ENCODE data around the gene MRPS2. TPM values are rescaled to one million over a fixed set of nuclear protein-coding genes. Genes with fewer than 3 reads are reported as not detected.
"Not testable (repeated sequence)": the region's sequence is repeated elsewhere in the genome, so short reads cannot be mapped to it uniquely, and the experiment has no call there.

MRPS2 gene
- polyA plus RNA-seq, 2 of the 4 experiments (the other 2 are of a cell fraction), result 66.9 to 90.1 TPM

- H3K4me1 ChIP-seq, result no peaks in the 10 kb centered on the region
- ATAC-seq (no peak), DNase-seq (ENCODE audit: low read depth in 1 of 2, low spot score in 1 of 2) (no peak), FAIRE-seq (no peak)
- H3K9me3 ChIP-seq, result no peaks in the 10 kb centered on the region
- ChIA-PET CTCF (interaction anchor here (1.2 to 1.5 kb wide), 2 partner anchors 8 to 10 kb away, joined by 4 to 8 read pairs; no protein-coding TSS in a partner anchor), POLR2A (no interaction called here)
- no peak for TF ChIP-seq ATOH8 (CRISPR knock-in tag; IDR thresholded peaks at IDR 0.05; ENCODE audit: low read depth)
- no peak for TF ChIP-seq BCL3 (IDR thresholded peaks at IDR 0.05)
- TF ChIP-seq HEYL (CRISPR knock-in tag; IDR thresholded peaks at IDR 0.05), result no peak
- no peak for TF ChIP-seq MAZ (IDR thresholded peaks at IDR 0.05; ENCODE audit: borderline replicate concordance, low read depth, low read length)
- TF ChIP-seq EP300 (IDR thresholded peaks at IDR 0.05), result no peak
- TF ChIP-seq, protein P1, sequence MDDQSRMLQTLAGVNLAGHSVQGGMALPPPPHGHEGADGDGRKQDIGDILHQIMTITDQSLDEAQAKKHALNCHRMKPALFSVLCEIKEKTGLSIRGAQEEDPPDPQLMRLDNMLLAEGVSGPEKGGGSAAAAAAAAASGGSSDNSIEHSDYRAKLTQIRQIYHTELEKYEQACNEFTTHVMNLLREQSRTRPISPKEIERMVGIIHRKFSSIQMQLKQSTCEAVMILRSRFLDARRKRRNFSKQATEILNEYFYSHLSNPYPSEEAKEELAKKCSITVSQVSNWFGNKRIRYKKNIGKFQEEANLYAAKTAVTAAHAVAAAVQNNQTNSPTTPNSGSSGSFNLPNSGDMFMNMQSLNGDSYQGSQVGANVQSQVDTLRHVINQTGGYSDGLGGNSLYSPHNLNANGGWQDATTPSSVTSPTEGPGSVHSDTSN (IDR thresholded peaks at IDR 0.05), result no peak
- no peak for TF ChIP-seq FOSL2 (IDR thresholded peaks at IDR 0.05)
- no peak for TF ChIP-seq FOSL2 (CRISPR knock-in tag; IDR thresholded peaks at IDR 0.05)
- no peak for TF ChIP-seq RAD21 (conservative IDR thresholded peaks at IDR 0.05 in 1 of 2, IDR thresholded peaks at IDR 0.05 in 1 of 2)
- TF ChIP-seq, protein P2, sequence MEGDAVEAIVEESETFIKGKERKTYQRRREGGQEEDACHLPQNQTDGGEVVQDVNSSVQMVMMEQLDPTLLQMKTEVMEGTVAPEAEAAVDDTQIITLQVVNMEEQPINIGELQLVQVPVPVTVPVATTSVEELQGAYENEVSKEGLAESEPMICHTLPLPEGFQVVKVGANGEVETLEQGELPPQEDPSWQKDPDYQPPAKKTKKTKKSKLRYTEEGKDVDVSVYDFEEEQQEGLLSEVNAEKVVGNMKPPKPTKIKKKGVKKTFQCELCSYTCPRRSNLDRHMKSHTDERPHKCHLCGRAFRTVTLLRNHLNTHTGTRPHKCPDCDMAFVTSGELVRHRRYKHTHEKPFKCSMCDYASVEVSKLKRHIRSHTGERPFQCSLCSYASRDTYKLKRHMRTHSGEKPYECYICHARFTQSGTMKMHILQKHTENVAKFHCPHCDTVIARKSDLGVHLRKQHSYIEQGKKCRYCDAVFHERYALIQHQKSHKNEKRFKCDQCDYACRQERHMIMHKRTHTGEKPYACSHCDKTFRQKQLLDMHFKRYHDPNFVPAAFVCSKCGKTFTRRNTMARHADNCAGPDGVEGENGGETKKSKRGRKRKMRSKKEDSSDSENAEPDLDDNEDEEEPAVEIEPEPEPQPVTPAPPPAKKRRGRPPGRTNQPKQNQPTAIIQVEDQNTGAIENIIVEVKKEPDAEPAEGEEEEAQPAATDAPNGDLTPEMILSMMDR (IDR thresholded peaks at IDR 0.05), result no peak
- no peak for TF ChIP-seq SREBF2 (IDR thresholded peaks at IDR 0.05)
- TF ChIP-seq, protein P3, sequence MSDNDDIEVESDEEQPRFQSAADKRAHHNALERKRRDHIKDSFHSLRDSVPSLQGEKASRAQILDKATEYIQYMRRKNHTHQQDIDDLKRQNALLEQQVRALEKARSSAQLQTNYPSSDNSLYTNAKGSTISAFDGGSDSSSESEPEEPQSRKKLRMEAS (IDR thresholded peaks at IDR 0.05), result no peak
- WGBS (ENCODE audit: missing lambda C conversion rate), result 64% methylated on average over 10 of the region's 10 CpGs
- no peak overlapping the region for H3K27ac ChIP-seq
- H3K4me2 ChIP-seq, result no peak overlapping the region
- H3K4me3 ChIP-seq, result no peak overlapping the region
These were observed 11.7 kb downstream of the MRPS2 start for GRCh38 chr9:135512241-135512603.

DNA sequence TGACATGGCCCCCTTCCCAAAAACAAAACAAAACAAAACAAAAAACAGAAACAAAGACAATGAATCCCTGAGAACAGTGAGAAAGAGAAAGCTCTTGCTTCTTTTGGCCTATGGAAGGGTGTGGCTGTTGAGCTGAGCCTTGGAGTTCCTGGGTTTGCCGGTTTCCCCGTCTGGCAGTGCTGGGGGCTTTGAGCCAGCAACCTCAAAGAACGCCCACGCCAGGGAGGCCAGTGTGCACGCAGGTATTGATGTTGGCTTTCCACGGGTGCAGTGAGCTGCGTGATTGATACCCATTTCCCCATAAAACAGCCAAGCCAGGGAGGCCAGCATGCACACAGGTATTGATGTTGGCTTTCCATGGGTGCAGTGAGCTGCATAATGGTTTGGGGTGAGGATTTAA is 12.4 kb downstream of the MRPS2 start:
- no peak for TF ChIP-seq MYC (IDR thresholded peaks at IDR 0.05; ENCODE audit: borderline replicate concordance, low read length)
- WGBS (ENCODE audit: missing lambda C conversion rate), result 45% methylated on average over 5 of the region's 7 CpGs
- H3K4me2 ChIP-seq, result no peak overlapping the region
- no peak overlapping the region for H3K27ac ChIP-seq
- ChIA-PET CTCF (interaction anchor here (0.6 to 1.5 kb wide), 3 partner anchors 9 to 13 kb away, joined by 3 to 8 read pairs (median 4); no protein-coding TSS in a partner anchor), POLR2A (no interaction called here)
- H3K4me3 ChIP-seq, result no peak overlapping the region
- DNase-seq (ENCODE audit: low read depth in 1 of 2, low spot score in 1 of 2) (no peak), FAIRE-seq (no peak), ATAC-seq (no peak; a peak in 1 of 6 replicates)
- H3K9me3 ChIP-seq, result no peaks in the 10 kb centered on the region
- H3K4me1 ChIP-seq, result no peaks in the 10 kb centered on the region

- ATAC-seq (peak; percentile 49 to 50; a peak in 5 of 6 replicates), FAIRE-seq (no peak), DNase-seq (ENCODE audit: low read depth in 1 of 2, low spot score in 1 of 2) (no peak)
- Histone ChIP-seq H3K4me3 (no peak overlapping the region), H3K4me2 (no peak overlapping the region), H3K4me1 (no peaks in the 10 kb centered on the region), H3K27ac (no peak overlapping the region), H3K9me3 (no peaks in the 10 kb centered on the region)
- POLR2A ChIA-PET, result no interaction called here
- 58% methylated on average over 12 of the region's 19 CpGs for WGBS (ENCODE audit: missing lambda C conversion rate)
- no peak for TF ChIP-seq RAD21 (conservative IDR thresholded peaks at IDR 0.05 in 1 of 2, IDR thresholded peaks at IDR 0.05 in 1 of 2)
- no peak for TF ChIP-seq RARB (CRISPR knock-in tag; IDR thresholded peaks at IDR 0.05)
- TF ChIP-seq REST (IDR thresholded peaks at IDR 0.05), result no peak
- no peak for TF ChIP-seq KDM5A (IDR thresholded peaks at IDR 0.05)
- TF ChIP-seq HEYL (CRISPR knock-in tag; IDR thresholded peaks at IDR 0.05), result no peak
- TF ChIP-seq EP300 (IDR thresholded peaks at IDR 0.05), result no peak
- TF ChIP-seq POLR2A (IDR thresholded peaks at IDR 0.05; ENCODE audit: low read length), result no peak
- no peak for TF ChIP-seq GATA3 (IDR thresholded peaks at IDR 0.05; ENCODE audit: borderline replicate concordance)
- no peak for TF ChIP-seq ZFP36 (IDR thresholded peaks at IDR 0.05; ENCODE audit: borderline replicate concordance, partially characterized antibody)
- TF ChIP-seq ESRRA (IDR thresholded peaks at IDR 0.05; ENCODE audit: borderline replicate concordance, low read length), result no peak
- CTCF ChIA-PET, result interaction anchor here (1.2 to 1.5 kb wide), 2 partner anchors 9 to 11 kb away, joined by 4 to 8 read pairs; no protein-coding TSS in a partner anchor
These were observed 12.9 kb downstream of the MRPS2 start for GRCh38 chr9:135513351-135513846.

- POLR2A ChIA-PET; DNase-seq (ENCODE audit: low read depth in 1 of 2, low spot score in 1 of 2); ATAC-seq; H3K4me3 ChIP-seq; H3K4me1 ChIP-seq; H3K27ac ChIP-seq; H3K9me3 ChIP-seq; H3K4me2 ChIP-seq; FAIRE-seq: not testable (repeated sequence)
- CTCF ChIA-PET, result interaction anchor here (1.5 kb wide), 1 partner anchor 11 kb away, joined by 4 read pairs; no protein-coding TSS in a partner anchor
- WGBS (ENCODE audit: missing lambda C conversion rate), result 84% methylated on average over 9 of the region's 9 CpGs
These were observed 13.4 kb downstream of the MRPS2 start for GRCh38 chr9:135513906-135514305.

Measured in A549 (cell line).